GM23338 (cell line): ENCODE results near the gene NPHP4. TPM values are rescaled to one million over a fixed set of nuclear protein-coding genes. Genes with fewer than 3 reads are reported as not detected.

Source experiments
- ATAC-seq: fragments of 200-7000 bp; cut with Tn5 transposase; 3 replicates; pipeline ENCODE4 v1.9.1; 2020
- DNase-seq: peaks from one replicate; pipeline ENCODE4 v3.0.0-alpha.2; 2015; ENCODE audit warnings: low spot score
- H2AFZ ChIP-seq: fragments of 200-600 bp; sonication (generic); 2 replicates; pipeline ENCODE4 v1.8.0; 2016; ENCODE audit warnings: antibody characterized with exemption, mild to moderate bottlenecking, moderate library complexity
- H3F3A ChIP-seq: fragments of 200-600 bp; sonication (generic); replicated peaks from 2 replicates; pipeline ENCODE4 v1.8.0; 2017; ENCODE audit warnings: antibody characterized with exemption, mixed run types, low read depth
- H3K27ac ChIP-seq: fragments of 200-600 bp; sonication (generic); 2 replicates; pipeline ENCODE4 v1.6.1; 2016; ENCODE audit warnings: low read depth
- H3K27me3 ChIP-seq: fragments of 200-600 bp; sonication (generic); 2 replicates; pipeline ENCODE4 v1.8.0; 2016; ENCODE audit warnings: mild to moderate bottlenecking, mixed run types, moderate library complexity; ENCODE audit not compliant: insufficient read depth
- H3K36me3 ChIP-seq: fragments of 200-600 bp; sonication (generic); 2 replicates; pipeline ENCODE4 v1.8.0; 2016; ENCODE audit warnings: mild to moderate bottlenecking; ENCODE audit not compliant: insufficient read depth
- H3K4me1 ChIP-seq: fragments of 200-600 bp; sonication (generic); 2 replicates; pipeline ENCODE4 v1.8.0; 2016; ENCODE audit warnings: mild to moderate bottlenecking, moderate library complexity; ENCODE audit not compliant: insufficient read depth
- H3K4me2 ChIP-seq: fragments of 200-600 bp; sonication (generic); 2 replicates; pipeline ENCODE4 v1.7.1; 2017; ENCODE audit warnings: mixed run types
- H3K4me3 ChIP-seq: fragments of 200-600 bp; sonication (generic); 2 replicates; pipeline ENCODE4 v1.6.1; 2016; ENCODE audit warnings: mixed run types
- H3K79me2 ChIP-seq: fragments of 200-600 bp; sonication (generic); replicated peaks from 2 replicates; pipeline ENCODE4 v1.8.0; 2017; ENCODE audit warnings: mild to moderate bottlenecking; ENCODE audit not compliant: insufficient read depth
- H3K9me2 ChIP-seq: fragments of 200-600 bp; sonication (generic); 2 replicates; pipeline ENCODE4 v1.8.0; 2017; ENCODE audit not compliant: insufficient read depth
- H4K20me1 ChIP-seq: fragments of 200-600 bp; sonication (generic); replicated peaks from 2 replicates; pipeline ENCODE4 v1.8.0; 2017; ENCODE audit warnings: mild to moderate bottlenecking; ENCODE audit not compliant: insufficient read depth
- H3K27ac Mint-ChIP-seq: 2 replicates; pipeline ENCODE4 v1.8.0; 2020; ENCODE audit warnings: inconsistent platforms, mild to moderate bottlenecking, moderate library complexity, mixed read lengths
- H3K27me3 Mint-ChIP-seq: 3 replicates; pipeline ENCODE4 v1.8.0; 2022; ENCODE audit warnings: low read depth, mild to moderate bottlenecking, moderate library complexity, mixed read lengths, inconsistent platforms; ENCODE audit not compliant: insufficient read depth, poor library complexity
- H3K36me3 Mint-ChIP-seq: 3 replicates; pipeline ENCODE4 v1.8.0; 2021; ENCODE audit warnings: low read depth, mild to moderate bottlenecking, inconsistent platforms, moderate library complexity, mixed read lengths
- H3K4me1 Mint-ChIP-seq: 3 replicates; pipeline ENCODE4 v1.8.0; 2020; ENCODE audit warnings: mild to moderate bottlenecking, inconsistent platforms, mixed read lengths
- H3K4me3 Mint-ChIP-seq: 3 replicates; pipeline ENCODE4 v1.8.0; 2021; ENCODE audit warnings: moderate library complexity, mild to moderate bottlenecking, inconsistent platforms, mixed read lengths
- H3K9me3 Mint-ChIP-seq: 3 replicates; pipeline ENCODE4 v1.8.0; 2020; ENCODE audit warnings: moderate library complexity, mild to moderate bottlenecking, inconsistent platforms, mixed read lengths
- CREB1 ChIP-seq: fragments of 250-450 bp; sonication (Bioruptor Pico); IDR thresholded peaks from 2 replicates; pipeline ENCODE4 v1.5.0; 2020; ENCODE audit warnings: low read depth, mild to moderate bottlenecking, moderate library complexity
- ETS1 ChIP-seq: IDR thresholded peaks from 2 replicates; pipeline ENCODE4 v1.6.1; 2016; ENCODE audit warnings: antibody characterized with exemption
- EZH2 ChIP-seq: fragments of 200-600 bp; sonication (generic); IDR thresholded peaks from one replicate; pipeline ENCODE4 v1.8.0; 2017; ENCODE audit warnings: antibody characterized with exemption, mild to moderate bottlenecking, low read depth; ENCODE audit not compliant: unreplicated experiment
- EZH2phosphoT487 ChIP-seq: fragments of 200-600 bp; sonication (generic); IDR thresholded peaks from one replicate; pipeline ENCODE4 v1.8.1; 2018; ENCODE audit warnings: antibody characterized with exemption; ENCODE audit not compliant: unreplicated experiment
- JUNB ChIP-seq: IDR thresholded peaks from one replicate; pipeline ENCODE4 v1.6.1; 2016; ENCODE audit warnings: antibody characterized with exemption; ENCODE audit not compliant: unreplicated experiment
- NANOG ChIP-seq: IDR thresholded peaks from 2 replicates; pipeline ENCODE4 v1.6.1; 2016; ENCODE audit warnings: antibody characterized with exemption, borderline replicate concordance
- POLR2AphosphoS5 ChIP-seq: IDR thresholded peaks from 2 replicates; pipeline ENCODE4 v1.6.1; 2016; ENCODE audit warnings: antibody characterized with exemption, low read depth
- REST ChIP-seq: IDR thresholded peaks from one replicate; pipeline ENCODE4 v1.6.1; 2018; ENCODE audit warnings: antibody characterized with exemption; ENCODE audit not compliant: unreplicated experiment
- STAT1 ChIP-seq: IDR thresholded peaks from one replicate; pipeline ENCODE4 v1.6.1; 2016; ENCODE audit warnings: antibody characterized with exemption; ENCODE audit not compliant: unreplicated experiment
- ZNF114 ChIP-seq: fragments of 250-450 bp; sonication (Bioruptor Pico); IDR thresholded peaks from 2 replicates; pipeline ENCODE4 v1.5.0; 2020; ENCODE audit warnings: mild to moderate bottlenecking, moderate library complexity
- ZNF331 ChIP-seq: fragments of 250-450 bp; sonication (Bioruptor Pico); IDR thresholded peaks from 2 replicates; pipeline ENCODE4 v1.5.0; 2020; ENCODE audit warnings: low read depth, mild to moderate bottlenecking, moderate library complexity
- ZNF462 ChIP-seq: fragments of 250-450 bp; sonication (Bioruptor Pico); IDR thresholded peaks from 2 replicates; pipeline ENCODE4 v1.5.0; 2020; ENCODE audit warnings: mild to moderate bottlenecking, moderate library complexity
- polyA plus RNA-seq: library from polyadenylated mRNA; unstranded; fragments of >200 nt; fragmentation: Nextera tagmentation; extraction: Ambion mirVana; gene quantifications from 2 replicates; pipeline ENCODE4 v1.2.1, GENCODE V29; 2016
- total RNA-seq: library from RNA; depleted of rRNA; stranded (reverse); fragments of >200 nt; shearing (Covaris generic); gene quantifications from 2 replicates; pipeline ENCODE4 v1.2.3, GENCODE V29; 2014
- TF ChIP-seq, protein P1 (sequence below), 2 experiments: fragments of 200-600 bp in 1 of 2; sonication (generic) in 1 of 2; conservative IDR thresholded peaks; 2 replicates each; pipeline versions ENCODE4 v1.5.1 to v1.6.1; 2016 to 2017; ENCODE audit warnings: antibody characterized with exemption in 2 of 2, low read depth in 2 of 2, mild to moderate bottlenecking in 2 of 2, moderate library complexity in 1 of 2

The NPHP4 gene
- total and polyA plus RNA-seq, 2 experiments from 2014 or later, result 2.5 to 12.4 TPM

DNA sequence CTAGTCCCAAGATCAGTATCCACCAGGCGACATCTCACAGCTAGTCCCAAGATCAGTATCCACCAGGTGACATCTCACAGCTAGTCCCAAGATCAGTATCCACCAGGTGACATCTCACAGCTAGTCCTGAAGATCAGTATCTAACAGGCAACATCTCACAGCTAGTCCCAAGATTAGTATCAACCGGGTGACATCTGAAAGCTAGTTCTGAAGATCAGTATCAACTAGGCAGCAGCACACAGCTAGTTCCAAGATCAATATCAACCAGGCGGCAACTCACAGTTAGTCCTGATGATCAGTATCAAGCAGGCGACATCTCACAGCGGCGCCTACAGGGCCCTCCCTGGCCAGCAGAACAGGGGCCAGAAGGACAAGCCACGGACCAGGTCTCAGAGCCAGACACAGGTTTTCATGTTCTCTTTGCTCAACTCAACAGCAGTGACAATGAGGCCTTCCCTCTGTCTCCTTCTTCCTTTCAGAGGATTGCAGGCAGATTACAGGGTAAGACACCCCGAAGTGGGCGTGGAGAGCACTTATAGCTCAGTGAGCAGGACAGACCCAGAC, 32.5 kb downstream of the NPHP4 start:
- no peak overlapping the region for H2AFZ ChIP-seq
- DNase-seq, result no peak
- ATAC-seq, result no peak
- H3F3A ChIP-seq, result no peaks in the 10 kb centered on the region
- no peaks in the 10 kb centered on the region for H3K9me3 Mint-ChIP-seq
- no peak overlapping the region for H3K4me2 ChIP-seq
- H4K20me1 ChIP-seq, result no peaks in the 10 kb centered on the region
- H3K4me1 ChIP-seq, result no peaks in the 10 kb centered on the region
- no peaks in the 10 kb centered on the region for H3K9me2 ChIP-seq
- H3K27me3 Mint-ChIP-seq, result peaks cover 2% of the 10 kb centered on the region
- peaks cover 5% of the 10 kb centered on the region; the same call in 1 of the 3 replicates for H3K36me3 Mint-ChIP-seq
- H3K4me1 Mint-ChIP-seq, result peaks cover 4% of the 10 kb centered on the region
- no peak overlapping the region for H3K4me3 ChIP-seq
- H3K4me3 Mint-ChIP-seq, result no peak overlapping the region
- H3K27ac ChIP-seq, result no peak overlapping the region
- H3K79me2 ChIP-seq, result no peaks in the 10 kb centered on the region
- no peak overlapping the region for H3K27ac Mint-ChIP-seq
- no peaks in the 10 kb centered on the region for H3K36me3 ChIP-seq
- no peaks in the 10 kb centered on the region for H3K27me3 ChIP-seq
- TF ChIP-seq NANOG (no peak), JUNB (no peak), EZH2 (no peak), ZNF114 (CRISPR knock-in tag) (no peak), ZNF462 (CRISPR knock-in tag) (no peak), POLR2AphosphoS5 (no peak), ETS1 (no peak), EZH2phosphoT487 (no peak), ZNF331 (CRISPR knock-in tag) (no peak), REST (no peak), CREB1 (no peak), STAT1 (no peak)
- TF ChIP-seq, protein P1, sequence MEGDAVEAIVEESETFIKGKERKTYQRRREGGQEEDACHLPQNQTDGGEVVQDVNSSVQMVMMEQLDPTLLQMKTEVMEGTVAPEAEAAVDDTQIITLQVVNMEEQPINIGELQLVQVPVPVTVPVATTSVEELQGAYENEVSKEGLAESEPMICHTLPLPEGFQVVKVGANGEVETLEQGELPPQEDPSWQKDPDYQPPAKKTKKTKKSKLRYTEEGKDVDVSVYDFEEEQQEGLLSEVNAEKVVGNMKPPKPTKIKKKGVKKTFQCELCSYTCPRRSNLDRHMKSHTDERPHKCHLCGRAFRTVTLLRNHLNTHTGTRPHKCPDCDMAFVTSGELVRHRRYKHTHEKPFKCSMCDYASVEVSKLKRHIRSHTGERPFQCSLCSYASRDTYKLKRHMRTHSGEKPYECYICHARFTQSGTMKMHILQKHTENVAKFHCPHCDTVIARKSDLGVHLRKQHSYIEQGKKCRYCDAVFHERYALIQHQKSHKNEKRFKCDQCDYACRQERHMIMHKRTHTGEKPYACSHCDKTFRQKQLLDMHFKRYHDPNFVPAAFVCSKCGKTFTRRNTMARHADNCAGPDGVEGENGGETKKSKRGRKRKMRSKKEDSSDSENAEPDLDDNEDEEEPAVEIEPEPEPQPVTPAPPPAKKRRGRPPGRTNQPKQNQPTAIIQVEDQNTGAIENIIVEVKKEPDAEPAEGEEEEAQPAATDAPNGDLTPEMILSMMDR (conservative IDR thresholded peaks at IDR 0.05; ENCODE audit: low read depth in 2 of 2), result no peak
